NCI-H2227 (cell line): ENCODE results near the gene EIF5A.

Source experiments
- DNase-seq: peaks from one replicate; lab custom pipeline; 2025; ENCODE audit not compliant: unreplicated experiment; lab: John Stamatoyannopoulos, UW

EIF5A gene

GRCh38 chr17:7312432-7313087 lies 5.1 kb downstream of the EIF5A start:
- no peak for DNase-seq

GRCh38 chr17:7313088-7313889 lies 5.9 kb downstream of the EIF5A start:
- no peak for DNase-seq

- no peak for DNase-seq
These were observed 6.7 kb downstream of the EIF5A start for GRCh38 chr17:7313890-7314718.

GRCh38 chr17:7314719-7315569 lies 7.5 kb downstream of the EIF5A start, which contains the start of gene GPS2:
Gene GPS2 (minus strand): TSS chr17:7315360. CDS start chr17:7315052, 308 bp downstream.
- DNase-seq = peak; percentile 92

GRCh38 chr17:7315570-7316235 lies 8.3 kb downstream of the EIF5A start:
- DNase-seq = no peak

- DNase-seq = no peak
These were observed 9.9 kb downstream of the EIF5A start for GRCh38 chr17:7317161-7317803.

- DNase-seq = no peak
These were observed 10.9 kb downstream of the EIF5A start for GRCh38 chr17:7318121-7318860.

GRCh38 chr17:7321466-7321865 lies 14.0 kb downstream of the EIF5A start:
- DNase-seq = no peak

GRCh38 chr17:7322520-7323194 lies 15.2 kb downstream of the EIF5A start:
- no peak for DNase-seq

GRCh38 chr17:7323731-7324437 lies 16.5 kb downstream of the EIF5A start:
- peak; percentile 65 for DNase-seq

GRCh38 chr17:7324438-7324779 lies 17.0 kb downstream of the EIF5A start:
- no peak for DNase-seq

GRCh38 chr17:7325031-7325528 lies 17.7 kb downstream of the EIF5A start:
- DNase-seq = no peak

GRCh38 chr17:7326186-7326585 lies 18.8 kb downstream of the EIF5A start:
- DNase-seq = no peak

- DNase-seq = no peak
These were observed 19.6 kb downstream of the EIF5A start for GRCh38 chr17:7327056-7327455.

- DNase-seq = no peak
These were observed 20.1 kb downstream of the EIF5A start for GRCh38 chr17:7327501-7327900.

- no peak for DNase-seq
These were observed 20.6 kb downstream of the EIF5A start for GRCh38 chr17:7328009-7328408.

- peak; percentile 53 for DNase-seq
These were observed 21.5 kb downstream of the EIF5A start, which contains the start of gene NEURL4 for GRCh38 chr17:7328840-7329373. Gene NEURL4 (minus strand): TSS chr17:7329335. CDS start chr17:7329312, 23 bp downstream.
